PC-9 (cell line): ENCODE measurements around the gene SMARCA5. TPM values are rescaled to one million over a fixed set of nuclear protein-coding genes. Genes with fewer than 3 reads are reported as not detected.

Source experiments
- BruUV-seq: library from RNA; stranded (reverse); fragments of 400-500 nt; replicated peaks from 2 replicates; lab custom pipeline; 2021; lab: Mats Ljungman, UMichigan
- CTCF ChIA-PET: fragments of 300-600 bp; sonication (Branson Sonifier 250); formaldehyde crosslinking; loops from one replicate; lab custom pipeline; 2022; ENCODE audit warnings: antibody characterized with exemption; lab: Charles Lee
- POLR2A ChIA-PET: fragments of 300-600 bp; sonication (Branson Sonifier 250); formaldehyde crosslinking; loops from one replicate; lab custom pipeline; 2022; ENCODE audit warnings: antibody characterized with exemption; ENCODE audit not compliant: unreplicated experiment; lab: Charles Lee
- DNase-seq, 2 experiments: peaks; one replicate each; pipeline versions ENCODE4 v3.0.0 to v3.0.0-alpha.2; 2015 to 2022; ENCODE audit warnings: mixed read lengths in 1 of 2
- H2AFZ ChIP-seq: fragments of 200-600 bp; sonication (generic); 2 replicates; pipeline ENCODE4 v1.8.1; 2017; ENCODE audit warnings: antibody characterized with exemption
- H3F3A ChIP-seq: fragments of 200-600 bp; sonication (generic); 2 replicates; pipeline ENCODE4 v1.8.1; 2017; ENCODE audit warnings: antibody characterized with exemption, mild to moderate bottlenecking, low read depth; ENCODE audit not compliant: insufficient read depth
- H3K27ac ChIP-seq: fragments of 200-600 bp; sonication (generic); 2 replicates; pipeline ENCODE4 v1.6.1; 2016; ENCODE audit warnings: mixed run types
- H3K27me3 ChIP-seq: fragments of 200-600 bp; sonication (generic); 2 replicates; pipeline ENCODE4 v1.6.1; 2016; ENCODE audit warnings: low read depth, mixed run types; ENCODE audit not compliant: insufficient read depth
- H3K36me3 ChIP-seq: fragments of 200-600 bp; sonication (generic); 2 replicates; pipeline ENCODE4 v1.6.1; 2016; ENCODE audit warnings: low read depth, mixed run types
- H3K4me1 ChIP-seq: fragments of 200-600 bp; sonication (generic); replicated peaks from 2 replicates; pipeline ENCODE4 v1.6.1; 2016; ENCODE audit warnings: mixed run types; ENCODE audit not compliant: insufficient read depth
- H3K4me2 ChIP-seq: fragments of 200-600 bp; sonication (generic); 2 replicates; pipeline ENCODE4 v1.6.1; 2017; ENCODE audit warnings: mixed run types
- H3K4me3 ChIP-seq: fragments of 200-600 bp; sonication (generic); 2 replicates; pipeline ENCODE4 v1.6.1; 2016; ENCODE audit warnings: mixed run types
- H3K79me2 ChIP-seq: fragments of 200-600 bp; sonication (generic); 2 replicates; pipeline ENCODE4 v1.6.1; 2017; ENCODE audit warnings: low read depth, mixed run types
- H3K9me2 ChIP-seq: fragments of 200-600 bp; sonication (generic); 2 replicates; pipeline ENCODE4 v1.8.1; 2017; ENCODE audit warnings: mild to moderate bottlenecking; ENCODE audit not compliant: insufficient read depth
- H3K9me3 ChIP-seq: fragments of 200-600 bp; sonication (generic); 2 replicates; pipeline ENCODE4 v1.8.1; 2016; ENCODE audit warnings: low read depth; ENCODE audit not compliant: insufficient read depth
- H4K20me1 ChIP-seq: fragments of 200-600 bp; sonication (generic); 2 replicates; pipeline ENCODE4 v1.8.1; 2017; ENCODE audit not compliant: insufficient read depth
- CTCF ChIP-seq: fragments of 200-600 bp; sonication (generic); conservative IDR thresholded peaks from 2 replicates; pipeline ENCODE4 v1.6.1; 2017; ENCODE audit warnings: mixed run types, antibody characterized with exemption, mild to moderate bottlenecking, moderate library complexity
- EZH2 ChIP-seq: fragments of 200-600 bp; sonication (generic); IDR thresholded peaks from 2 replicates; pipeline ENCODE4 v1.8.0; 2017; ENCODE audit warnings: antibody characterized with exemption, low read depth
- intact Hi-C: fragments of 100-400 bp; cut with micrococcal nuclease; formaldehyde crosslinking; loops from one replicate; pipeline ENCODE4 v1.10.0; 2022; ENCODE audit not compliant: unreplicated experiment
- total RNA-seq: library from RNA; stranded (reverse); gene quantifications from 2 replicates; pipeline ENCODE4 v1.2.3, GENCODE V29; 2021

Gene SMARCA5
- total RNA-seq, 1 experiment from 2014 or later = 40.5 TPM

GRCh38 chr4:143558286-143558685 lies 44.8 kb downstream of the SMARCA5 start:
- Histone ChIP-seq H3K4me2 (peak overlapping the region; percentile 65; the same call in 1 of the 2 replicates), H3K4me1 (no peaks in the 10 kb centered on the region), H2AFZ (0 out of 2 replicates have a peak overlapping the region, but pooled peaks have one; percentile 78), H3K36me3 (no peaks in the 10 kb centered on the region), H3F3A (no peaks in the 10 kb centered on the region), H3K27me3 (no peaks in the 10 kb centered on the region), H3K9me3 (no peaks in the 10 kb centered on the region), H3K27ac (no peak overlapping the region), H3K79me2 (no peaks in the 10 kb centered on the region), H3K9me2 (no peaks in the 10 kb centered on the region), H3K4me3 (no peak overlapping the region), H4K20me1 (no peaks in the 10 kb centered on the region)
- no peak for DNase-seq
- intact Hi-C loops = loop anchor here (2.0 to 10.0 kb wide), 2 partner anchors 351 to 353 kb away; no protein-coding TSS in a partner anchor
- CTCF ChIA-PET = interaction anchor here (0.6 to 0.8 kb wide), 2 partner anchors 582 to 741 kb away, joined by 3 to 4 read pairs; no protein-coding TSS in a partner anchor
- POLR2A ChIA-PET = interaction anchor here (0.6 kb wide), 1 partner anchor 1212 kb away, joined by 13 read pairs; no protein-coding TSS in a partner anchor
- no TSS peak for BruUV-seq
- TF ChIP-seq CTCF (no peak), EZH2 (no peak)

- BruUV-seq = no TSS peak
- H4K20me1 ChIP-seq = no peaks in the 10 kb centered on the region
- ChIA-PET CTCF (interaction anchor here (0.6 to 0.8 kb wide), 4 partner anchors 34 to 741 kb away, joined by 3 to 4 read pairs (median 4); no protein-coding TSS in a partner anchor), POLR2A (interaction anchor here (0.6 kb wide), 3 partner anchors 36 to 1213 kb away, joined by 3 to 13 read pairs (median 4); no protein-coding TSS in a partner anchor)
- no peaks in the 10 kb centered on the region for H3K9me2 ChIP-seq
- H3K4me1 ChIP-seq = no peaks in the 10 kb centered on the region
- H2AFZ ChIP-seq = peak overlapping the region; percentile 78
- intact Hi-C loops = loop anchor here (1.0 to 10.0 kb wide), 4 partner anchors 350 to 584 kb away; no protein-coding TSS in a partner anchor
- no peak overlapping the region for H3K27ac ChIP-seq
- no peaks in the 10 kb centered on the region for H3K9me3 ChIP-seq
- no peaks in the 10 kb centered on the region for H3F3A ChIP-seq
- peak overlapping the region; percentile 50; the same call in 1 of the 2 replicates for H3K4me3 ChIP-seq
- TF ChIP-seq EZH2 (no peak), CTCF (peak; percentile 66; the same call in 1 of the 2 replicates)
- no peaks in the 10 kb centered on the region for H3K36me3 ChIP-seq
- no peaks in the 10 kb centered on the region for H3K27me3 ChIP-seq
- DNase-seq = peak; percentile 67 to 81
- H3K79me2 ChIP-seq = no peaks in the 10 kb centered on the region
- peak overlapping the region; percentile 65 for H3K4me2 ChIP-seq
Observed at GRCh38 chr4:143558823-143559756, 45.6 kb downstream of the SMARCA5 start.

- no TSS peak for BruUV-seq
- no peaks in the 10 kb centered on the region for H3K27me3 ChIP-seq
- H3K27ac ChIP-seq = no peak overlapping the region
- intact Hi-C loops = loop anchor here (1.0 to 10.0 kb wide), 4 partner anchors 349 to 584 kb away; no protein-coding TSS in a partner anchor
- no peaks in the 10 kb centered on the region for H3K9me2 ChIP-seq
- peak overlapping the region; percentile 78; the same call in 1 of the 2 replicates for H2AFZ ChIP-seq
- TF ChIP-seq CTCF (no peak), EZH2 (no peak)
- H3K4me1 ChIP-seq = no peaks in the 10 kb centered on the region
- no peak for DNase-seq
- peak overlapping the region; percentile 65 for H3K4me2 ChIP-seq
- no peaks in the 10 kb centered on the region for H3K79me2 ChIP-seq
- CTCF ChIA-PET = interaction anchor here (0.6 kb wide), 1 partner anchor 35 kb away, joined by 3 read pairs; no protein-coding TSS in a partner anchor
- no peaks in the 10 kb centered on the region for H3K36me3 ChIP-seq
- no peaks in the 10 kb centered on the region for H3K9me3 ChIP-seq
- no peaks in the 10 kb centered on the region for H3F3A ChIP-seq
- no peak overlapping the region for H3K4me3 ChIP-seq
- H4K20me1 ChIP-seq = no peaks in the 10 kb centered on the region
- POLR2A ChIA-PET = no interaction called here
Observed at GRCh38 chr4:143559757-143560147, 46.2 kb downstream of the SMARCA5 start.
